C4-2B (cell line): ENCODE results near the gene HIP1.

ENCODE experiments used
- H3K27ac ChIP-seq: fragments of 450-650 bp; 2 replicates; pipeline ENCODE4 v1.5.1; 2017
- ZFX ChIP-seq: fragments of 450-650 bp; IDR thresholded peaks from 2 replicates; pipeline ENCODE4 v1.6.1; 2017
- TF ChIP-seq, protein P1 (sequence below): fragments of 450-650 bp; conservative IDR thresholded peaks from 2 replicates; pipeline ENCODE4 v1.5.1; 2017; ENCODE audit warnings: mild to moderate bottlenecking

HIP1 gene

GRCh38 chr7:75712517-75713361, 26.0 kb downstream of the HIP1 start:
- no peak for TF ChIP-seq ZFX
- H3K27ac ChIP-seq: no peak overlapping the region

- H3K27ac ChIP-seq: no peak overlapping the region
- no peak for TF ChIP-seq ZFX
- TF ChIP-seq, protein P1, sequence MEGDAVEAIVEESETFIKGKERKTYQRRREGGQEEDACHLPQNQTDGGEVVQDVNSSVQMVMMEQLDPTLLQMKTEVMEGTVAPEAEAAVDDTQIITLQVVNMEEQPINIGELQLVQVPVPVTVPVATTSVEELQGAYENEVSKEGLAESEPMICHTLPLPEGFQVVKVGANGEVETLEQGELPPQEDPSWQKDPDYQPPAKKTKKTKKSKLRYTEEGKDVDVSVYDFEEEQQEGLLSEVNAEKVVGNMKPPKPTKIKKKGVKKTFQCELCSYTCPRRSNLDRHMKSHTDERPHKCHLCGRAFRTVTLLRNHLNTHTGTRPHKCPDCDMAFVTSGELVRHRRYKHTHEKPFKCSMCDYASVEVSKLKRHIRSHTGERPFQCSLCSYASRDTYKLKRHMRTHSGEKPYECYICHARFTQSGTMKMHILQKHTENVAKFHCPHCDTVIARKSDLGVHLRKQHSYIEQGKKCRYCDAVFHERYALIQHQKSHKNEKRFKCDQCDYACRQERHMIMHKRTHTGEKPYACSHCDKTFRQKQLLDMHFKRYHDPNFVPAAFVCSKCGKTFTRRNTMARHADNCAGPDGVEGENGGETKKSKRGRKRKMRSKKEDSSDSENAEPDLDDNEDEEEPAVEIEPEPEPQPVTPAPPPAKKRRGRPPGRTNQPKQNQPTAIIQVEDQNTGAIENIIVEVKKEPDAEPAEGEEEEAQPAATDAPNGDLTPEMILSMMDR: no peak
These were observed 26.9 kb downstream of the HIP1 start for GRCh38 chr7:75711656-75712514.

- TF ChIP-seq ZFX: no peak
- TF ChIP-seq, protein P1: no peak
- H3K27ac ChIP-seq: no peak overlapping the region
These were observed 27.7 kb downstream of the HIP1 start for GRCh38 chr7:75711076-75711475.

DNA sequence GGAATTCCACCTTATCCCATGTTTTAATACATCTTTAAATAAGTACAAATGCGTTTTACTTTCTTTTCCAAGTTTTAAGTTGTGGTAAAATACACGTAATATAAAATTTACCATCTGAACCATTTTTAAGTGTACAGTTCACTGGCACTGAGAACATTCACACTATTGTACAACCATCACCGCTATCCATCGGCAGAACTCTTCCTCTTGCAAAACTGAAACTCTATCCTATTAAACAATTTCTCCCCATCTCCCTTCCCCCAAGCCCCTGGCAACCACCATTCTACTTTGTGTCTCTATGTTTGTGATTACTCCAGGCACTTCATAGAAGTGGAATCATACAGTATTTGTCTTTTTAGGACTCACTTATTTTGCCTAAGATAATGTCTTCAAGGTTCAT, 33.8 kb downstream of the HIP1 start:
- TF ChIP-seq ZFX: no peak
- TF ChIP-seq, protein P1: no peak

DNA sequence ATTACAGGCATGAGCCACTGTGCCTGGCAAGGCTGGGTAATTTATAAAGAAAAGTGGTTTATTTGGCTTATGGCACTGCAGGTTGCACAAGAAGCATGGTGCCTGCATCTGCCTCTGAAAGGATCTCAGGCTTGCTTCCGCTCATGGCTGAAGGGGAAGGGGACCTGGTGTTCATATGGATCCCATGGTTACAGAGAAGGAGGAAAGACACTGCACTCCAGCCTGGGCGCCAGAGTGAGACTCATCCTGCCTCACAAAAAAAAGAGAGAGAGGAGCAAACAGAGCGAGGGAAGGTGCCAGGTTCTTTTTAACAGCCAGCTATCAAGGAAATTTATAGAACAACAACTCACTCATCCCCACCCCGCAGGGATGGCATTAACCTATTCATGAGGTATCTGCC, 36.2 kb downstream of the HIP1 start:
- TF ChIP-seq, protein P1: no peak
- TF ChIP-seq ZFX: no peak
- H3K27ac ChIP-seq: no peak overlapping the region

More for the DNA sequence above, 33.8 kb downstream of the HIP1 start:
- no peak overlapping the region for H3K27ac ChIP-seq

- H3K27ac ChIP-seq: no peak overlapping the region
These were observed 38.7 kb downstream of the HIP1 start for GRCh38 chr7:75699993-75700392.

GRCh38 chr7:75698358-75698757, 40.4 kb downstream of the HIP1 start:
- H3K27ac ChIP-seq: no peak overlapping the region
- TF ChIP-seq, protein P1: no peak
- TF ChIP-seq ZFX: no peak

More at GRCh38 chr7:75699993-75700392, 38.7 kb downstream of the HIP1 start:
- TF ChIP-seq ZFX: no peak
- TF ChIP-seq, protein P1: no peak
